ENCODE data around the gene COG3.

GRCh38 chr13:45456196-45456972 is 8.4 kb upstream of the COG3 start:
- TF ChIP-seq, protein P1, sequence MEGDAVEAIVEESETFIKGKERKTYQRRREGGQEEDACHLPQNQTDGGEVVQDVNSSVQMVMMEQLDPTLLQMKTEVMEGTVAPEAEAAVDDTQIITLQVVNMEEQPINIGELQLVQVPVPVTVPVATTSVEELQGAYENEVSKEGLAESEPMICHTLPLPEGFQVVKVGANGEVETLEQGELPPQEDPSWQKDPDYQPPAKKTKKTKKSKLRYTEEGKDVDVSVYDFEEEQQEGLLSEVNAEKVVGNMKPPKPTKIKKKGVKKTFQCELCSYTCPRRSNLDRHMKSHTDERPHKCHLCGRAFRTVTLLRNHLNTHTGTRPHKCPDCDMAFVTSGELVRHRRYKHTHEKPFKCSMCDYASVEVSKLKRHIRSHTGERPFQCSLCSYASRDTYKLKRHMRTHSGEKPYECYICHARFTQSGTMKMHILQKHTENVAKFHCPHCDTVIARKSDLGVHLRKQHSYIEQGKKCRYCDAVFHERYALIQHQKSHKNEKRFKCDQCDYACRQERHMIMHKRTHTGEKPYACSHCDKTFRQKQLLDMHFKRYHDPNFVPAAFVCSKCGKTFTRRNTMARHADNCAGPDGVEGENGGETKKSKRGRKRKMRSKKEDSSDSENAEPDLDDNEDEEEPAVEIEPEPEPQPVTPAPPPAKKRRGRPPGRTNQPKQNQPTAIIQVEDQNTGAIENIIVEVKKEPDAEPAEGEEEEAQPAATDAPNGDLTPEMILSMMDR (IDR thresholded peaks at IDR 0.05; ENCODE audit: low read length) = no peak
- TF ChIP-seq EZH2phosphoT487 (IDR thresholded peaks at IDR 0.05; ENCODE audit: low read length) = no peak
- no peak for TF ChIP-seq EZH2 (optimal IDR thresholded peaks at IDR 0.05; ENCODE audit: low read depth, low read length)

Measured in MM.1S (cell line).